Astrocyte of the hippocampus (primary cell): Measurements from ENCODE around the gene FAM217A.
"Not testable (repeated sequence)": the region's sequence is repeated elsewhere in the genome, so short reads cannot be mapped to it uniquely, and the experiment has no call there.

ENCODE experiments used
- DNase-seq: peaks from one replicate; pipeline ENCODE4 v3.0.0; 2011; ENCODE audit warnings: low read depth, low spot score

FAM217A gene

GRCh38 chr6:4078691-4079471 lies at the start of gene FAM217A:
TSS of gene FAM217A (minus strand) at chr6:4079137. CDS start at chr6:4077414, 1,723 bp downstream.
- DNase-seq: no peak

GRCh38 chr6:4128072-4128471 lies 49.1 kb upstream of the FAM217A start:
- peak; percentile 57 for DNase-seq

DNA sequence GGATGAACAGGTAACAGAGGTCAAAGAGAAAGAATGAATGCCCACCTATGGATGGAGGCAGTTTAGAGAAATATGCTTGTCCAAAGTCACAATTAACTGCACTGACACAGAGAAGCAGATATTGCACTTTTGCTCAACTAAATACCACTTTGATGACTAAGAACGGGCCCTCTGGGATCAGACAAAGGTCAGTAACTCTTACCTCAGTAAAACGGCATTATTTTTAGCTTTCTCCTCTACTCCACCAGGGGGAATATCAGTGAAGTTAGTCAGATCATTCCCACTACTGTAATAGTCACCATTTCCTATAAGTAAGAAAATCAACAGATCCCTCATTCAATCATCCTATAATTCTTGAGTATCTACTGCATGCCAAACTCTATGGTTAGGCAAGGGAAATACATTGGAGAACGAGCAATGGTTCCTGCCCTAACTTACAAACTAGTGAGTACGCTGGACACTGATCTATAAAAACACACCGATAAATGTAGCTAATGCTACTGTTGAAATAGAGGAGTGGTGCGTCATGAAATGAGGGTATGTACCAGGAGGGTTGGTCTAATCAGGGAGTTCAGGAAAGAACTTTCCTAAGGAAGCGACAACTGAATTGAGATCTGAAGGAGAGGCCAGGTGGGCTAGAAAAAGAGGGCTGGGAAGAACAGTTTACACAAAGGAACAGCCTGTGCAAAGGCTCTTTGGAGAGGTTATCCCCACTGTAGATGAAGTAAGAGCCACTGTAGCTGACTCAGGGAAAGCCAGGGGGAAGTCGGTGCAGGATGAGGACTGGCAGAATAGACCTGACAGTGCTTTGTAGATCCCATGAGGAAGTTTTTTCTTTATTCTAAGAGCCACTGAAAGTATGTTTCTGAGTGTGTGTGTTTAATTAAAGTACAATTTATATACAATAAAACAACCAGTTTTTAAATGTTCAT lies 47.3 kb upstream of the FAM217A start:
- DNase-seq: peak; percentile 85

DNA sequence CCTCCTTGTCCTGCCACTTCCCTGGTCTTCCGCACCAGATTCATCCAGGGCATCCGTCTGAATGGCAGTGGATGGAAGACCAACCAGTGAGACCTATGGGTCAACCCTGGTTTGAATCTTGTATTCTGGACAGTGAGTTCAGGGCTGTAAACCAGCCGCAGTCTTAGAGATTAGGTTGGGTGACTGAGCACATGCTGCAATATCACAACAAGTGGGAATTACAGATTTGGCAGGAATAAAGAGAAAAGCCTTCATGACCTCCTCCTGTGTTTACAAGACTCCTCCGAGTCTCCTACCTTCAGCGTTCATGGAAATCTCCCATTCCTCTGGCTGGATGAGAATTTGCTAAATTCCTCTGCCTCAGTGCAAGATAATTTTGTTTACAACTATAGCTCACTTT lies 46.6 kb upstream of the FAM217A start:
- no peak for DNase-seq

GRCh38 chr6:4124351-4124750 lies 45.4 kb upstream of the FAM217A start:
- no peak for DNase-seq

- DNase-seq: no peak
These were observed 36.8 kb upstream of the FAM217A start for GRCh38 chr6:4115741-4116140.

DNA sequence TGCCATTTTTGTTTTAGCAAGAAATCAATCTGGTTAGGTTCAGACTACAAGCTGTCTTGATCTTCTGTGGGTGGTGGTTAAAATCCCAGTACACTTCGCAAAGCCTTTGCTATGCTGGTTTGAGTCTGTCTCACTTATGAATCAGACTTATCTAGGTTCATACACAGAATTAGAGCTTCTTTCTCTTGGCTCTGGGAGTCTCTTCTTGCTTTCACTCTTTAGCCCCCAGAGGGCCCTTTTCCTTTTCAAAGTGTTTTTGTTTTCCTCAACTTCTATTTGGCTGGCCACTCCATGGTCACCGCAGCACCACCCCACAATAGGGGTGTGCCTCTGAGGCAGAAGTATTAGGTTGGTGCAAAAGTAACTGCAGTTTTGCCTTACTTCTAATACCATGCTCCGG lies 35.2 kb upstream of the FAM217A start:
- DNase-seq: no peak

- DNase-seq: no peak
These were observed 34.7 kb upstream of the FAM217A start for GRCh38 chr6:4113649-4114048.

DNA sequence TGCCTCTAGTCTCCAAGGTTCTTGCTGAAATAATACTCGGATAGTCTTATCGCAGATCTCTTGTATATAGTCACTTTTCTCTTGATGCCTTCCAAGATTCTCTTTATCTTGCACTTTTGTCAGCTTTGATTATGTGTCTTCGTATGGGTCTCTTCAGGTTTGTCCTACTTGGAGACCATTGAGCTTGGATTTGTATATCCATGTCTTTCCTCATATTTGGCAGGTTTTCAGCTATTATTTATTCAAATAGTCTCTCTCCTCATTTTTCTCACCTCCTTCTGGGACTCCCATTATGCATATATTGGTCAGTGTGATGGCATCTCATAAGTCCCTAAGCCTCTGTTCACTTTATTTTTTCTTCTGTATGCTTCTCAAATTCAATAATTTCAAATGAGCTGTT lies 33.4 kb upstream of the FAM217A start:
- no peak for DNase-seq

- DNase-seq: peak; percentile 62
These were observed 30.5 kb upstream of the FAM217A start for GRCh38 chr6:4109363-4109815.

DNA sequence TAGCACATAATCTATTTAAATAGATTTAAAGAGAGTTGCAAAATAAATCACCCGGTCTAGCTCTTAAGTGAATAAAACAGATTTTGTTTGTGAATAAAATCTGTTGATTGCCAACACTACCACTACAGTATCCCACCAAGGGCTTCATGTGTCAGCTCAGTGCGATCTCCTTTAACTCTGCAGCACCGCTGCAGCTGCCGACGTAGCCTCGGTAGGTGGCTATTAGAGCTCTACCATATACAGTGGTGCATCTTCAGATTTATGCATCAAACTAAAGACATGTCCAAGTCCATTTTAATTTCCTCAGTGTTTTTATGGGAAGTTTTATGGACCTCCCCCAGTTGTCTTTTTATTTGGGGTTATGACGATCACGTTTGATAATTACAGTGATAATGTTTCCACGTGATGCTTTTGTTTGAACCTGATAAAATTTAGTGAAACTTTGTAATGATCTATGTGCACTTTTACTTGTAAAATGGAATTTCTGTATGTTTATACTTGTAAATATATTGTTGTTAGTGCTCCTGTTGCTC lies 29.7 kb upstream of the FAM217A start:
- DNase-seq: no peak

- DNase-seq: no peak
These were observed 28.9 kb upstream of the FAM217A start for GRCh38 chr6:4107873-4108272.

DNA sequence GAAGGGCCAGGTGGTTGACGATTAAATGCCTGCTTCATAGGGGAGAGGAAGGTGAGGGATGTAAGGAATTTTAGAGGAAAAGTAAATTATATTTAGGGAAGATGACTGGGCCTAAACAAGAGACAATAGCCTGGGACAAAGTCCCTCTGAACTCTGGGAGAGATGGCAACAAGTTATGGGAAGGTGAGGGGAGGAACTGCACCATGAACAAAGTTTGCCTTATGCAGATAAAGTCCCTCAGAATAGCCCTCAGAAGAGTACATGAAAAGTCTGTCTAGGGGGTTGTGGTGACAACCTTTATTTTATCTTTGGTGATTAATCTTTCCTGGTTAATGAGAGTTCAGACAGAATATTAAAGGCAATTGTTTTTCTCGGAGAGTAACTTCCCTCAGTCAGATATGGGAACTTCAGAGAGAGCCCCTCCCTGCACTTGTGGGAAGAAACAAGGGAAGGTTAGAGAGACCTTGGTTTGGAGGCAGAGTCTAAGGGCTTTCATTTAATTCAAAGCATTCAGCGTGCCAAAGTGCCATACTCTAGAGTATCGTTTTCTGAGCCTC lies 27.1 kb upstream of the FAM217A start:
- DNase-seq: no peak

DNA sequence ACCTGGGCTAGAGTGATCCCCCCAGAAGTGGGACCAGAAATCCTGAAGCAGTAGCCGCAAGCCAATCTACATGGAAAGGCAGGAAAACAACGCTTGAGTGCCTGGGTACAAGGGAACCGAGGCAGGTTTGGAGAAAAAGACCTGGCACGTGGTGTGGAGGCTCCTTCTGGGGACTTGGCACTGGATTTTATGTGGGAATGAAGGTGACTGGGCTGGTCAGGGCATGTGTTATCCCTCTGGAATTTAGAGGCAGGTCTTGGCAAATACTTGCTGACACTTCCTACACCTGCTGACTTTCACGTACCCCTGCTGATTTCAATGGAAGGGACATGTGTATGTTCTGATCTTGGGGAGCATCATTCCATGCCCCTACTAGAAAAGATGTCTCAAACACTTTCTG lies 25.0 kb upstream of the FAM217A start:
- DNase-seq: peak; percentile 27

DNA sequence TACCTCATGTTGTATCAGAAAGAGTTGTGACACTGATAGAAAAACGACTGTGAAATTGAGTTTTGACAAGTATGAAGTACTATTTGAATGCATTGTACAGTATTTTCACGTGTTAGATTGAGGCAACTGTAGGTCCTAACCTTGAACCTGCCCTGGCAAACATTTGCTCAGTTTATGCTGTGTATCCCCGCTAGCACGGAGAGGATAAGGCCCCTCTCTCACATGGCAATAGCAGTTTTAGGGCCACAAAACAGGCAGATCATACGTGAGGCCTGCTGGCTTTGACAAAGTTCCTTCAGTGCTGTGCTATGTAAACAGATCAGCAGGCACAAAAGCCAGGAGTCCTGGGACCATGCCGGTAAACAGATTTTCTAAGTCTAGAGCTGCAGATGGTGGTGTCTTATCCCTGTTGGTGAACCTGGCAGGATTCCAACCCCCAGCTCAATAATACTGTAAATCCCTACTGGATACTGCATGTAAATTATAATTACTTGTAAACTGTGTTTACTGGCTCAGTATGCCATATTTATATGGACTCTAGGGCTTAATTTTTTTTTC lies 23.8 kb upstream of the FAM217A start:
- DNase-seq: no peak

GRCh38 chr6:4101298-4101697 lies 22.4 kb upstream of the FAM217A start:
- no peak for DNase-seq

DNA sequence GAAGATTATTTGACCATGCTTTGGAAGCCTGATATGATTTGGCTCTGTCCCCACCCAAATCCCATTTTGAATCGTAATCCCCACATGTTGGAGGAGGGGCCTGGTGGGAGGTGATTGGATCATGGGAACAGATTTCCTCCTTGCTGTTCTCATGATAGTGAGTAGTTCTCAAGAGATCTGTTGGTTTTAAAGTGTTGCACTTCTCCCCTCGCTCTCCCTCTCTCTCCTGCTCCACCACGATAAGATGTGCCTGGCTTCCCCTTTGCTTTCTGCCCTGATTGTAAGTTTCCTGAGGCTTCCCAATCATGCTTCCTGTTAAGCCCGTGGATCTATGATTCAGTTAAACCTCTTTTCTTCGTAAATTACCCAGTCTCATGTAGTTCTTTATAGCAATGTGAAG lies 21.7 kb upstream of the FAM217A start:
- no peak for DNase-seq

GRCh38 chr6:4093288-4093687 lies 14.4 kb upstream of the FAM217A start:
- DNase-seq: peak; percentile 6

- no peak for DNase-seq
These were observed 13.0 kb upstream of the FAM217A start for GRCh38 chr6:4091941-4092340.

GRCh38 chr6:4090043-4090442 lies 11.1 kb upstream of the FAM217A start:
- DNase-seq: not testable (repeated sequence)

- DNase-seq: no peak
These were observed 9.8 kb upstream of the FAM217A start for GRCh38 chr6:4088704-4089103.

DNA sequence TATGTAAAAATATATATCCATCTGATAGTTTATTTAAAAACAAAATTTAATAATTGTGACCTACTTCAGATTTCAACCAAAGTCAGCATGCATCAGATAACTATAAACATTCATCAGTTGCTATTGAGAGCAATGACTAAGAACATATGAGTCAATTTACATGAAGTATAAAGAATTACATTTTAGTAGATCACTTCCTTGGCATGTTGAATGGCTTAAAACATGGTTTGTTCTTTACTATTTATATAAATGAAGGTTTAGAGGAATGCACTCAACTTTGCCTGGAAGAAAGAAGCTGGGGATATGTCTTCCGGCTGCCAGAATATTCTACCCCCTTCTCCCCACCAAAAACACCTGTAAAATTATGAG lies 6.4 kb upstream of the FAM217A start:
- no peak for DNase-seq
